HG03342 (cell line): ENCODE data around the gene HEATR5B.
"Not testable (repeated sequence)": the region's sequence is repeated elsewhere in the genome, so short reads cannot be mapped to it uniquely, and the experiment has no call there.

Experiments used
- ATAC-seq: cut with Tn5 transposase; IDR thresholded peaks from one replicate; pipeline ENCODE4 v1.9.1; 2021; ENCODE audit warnings: mild to moderate bottlenecking, moderate library complexity; ENCODE audit not compliant: unreplicated experiment

The HEATR5B gene

DNA sequence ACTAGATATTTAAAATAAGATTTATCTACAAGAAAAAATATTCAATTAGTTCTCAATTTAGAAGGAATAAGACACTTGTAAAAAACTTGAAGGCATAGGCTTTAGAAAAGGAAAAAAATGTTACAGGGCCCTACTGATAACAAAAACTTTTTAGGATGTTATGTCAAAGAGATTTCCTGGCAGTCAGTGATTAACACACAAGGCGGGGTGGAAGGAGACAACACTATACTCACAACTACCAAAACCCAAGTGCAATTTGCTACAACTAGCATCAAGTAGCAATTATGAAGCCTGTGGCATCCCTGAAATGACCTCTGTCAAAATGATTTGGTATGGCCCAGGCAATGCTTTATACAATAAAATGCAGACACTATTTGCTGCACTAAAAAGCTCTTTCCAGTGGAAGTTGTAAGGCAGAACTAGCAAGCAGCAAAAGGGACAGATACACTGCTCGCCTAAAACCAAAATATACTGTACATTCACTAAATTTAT, 133.1 kb downstream of the HEATR5B start:
- no peak for ATAC-seq

DNA sequence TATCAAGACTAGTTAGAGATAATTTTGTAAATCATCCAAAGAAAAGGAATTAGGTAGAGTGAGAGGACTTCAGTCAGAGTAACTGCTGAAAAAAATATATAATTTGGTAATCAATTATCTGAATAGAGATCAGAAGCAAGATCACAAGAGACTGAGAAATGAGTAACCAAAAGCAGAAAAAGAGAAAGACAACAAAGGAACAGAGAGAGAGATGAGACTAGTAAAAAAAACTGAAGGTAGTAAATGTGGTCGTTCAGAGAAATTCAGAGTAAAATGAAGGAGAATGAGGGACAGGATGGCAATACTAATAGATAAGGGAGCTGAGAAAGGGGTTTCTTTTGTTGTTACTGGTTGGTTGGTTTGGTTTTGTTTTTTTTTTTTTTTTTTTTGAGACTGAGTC, 134.3 kb downstream of the HEATR5B start:
- ATAC-seq = no peak

DNA sequence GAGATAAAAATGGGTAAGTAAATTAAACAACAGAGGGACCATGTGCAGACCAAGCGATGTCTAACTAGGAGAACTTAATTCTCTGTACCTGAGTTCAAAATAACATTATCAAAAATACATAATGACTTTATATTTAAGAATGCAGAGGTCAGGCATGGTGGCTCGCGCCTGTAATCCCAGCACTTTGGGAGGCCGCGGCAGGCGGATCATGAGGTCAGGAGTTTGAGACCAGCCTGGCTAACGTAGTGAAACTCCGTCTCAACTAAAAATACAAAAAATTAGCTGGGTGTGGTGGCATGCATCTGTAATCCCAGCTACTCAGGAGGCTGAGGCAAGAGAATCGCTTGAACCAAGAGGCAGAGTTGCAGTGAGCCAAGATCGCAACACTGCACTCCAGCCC, 138.9 kb downstream of the HEATR5B start:
- not testable (repeated sequence) for ATAC-seq

DNA sequence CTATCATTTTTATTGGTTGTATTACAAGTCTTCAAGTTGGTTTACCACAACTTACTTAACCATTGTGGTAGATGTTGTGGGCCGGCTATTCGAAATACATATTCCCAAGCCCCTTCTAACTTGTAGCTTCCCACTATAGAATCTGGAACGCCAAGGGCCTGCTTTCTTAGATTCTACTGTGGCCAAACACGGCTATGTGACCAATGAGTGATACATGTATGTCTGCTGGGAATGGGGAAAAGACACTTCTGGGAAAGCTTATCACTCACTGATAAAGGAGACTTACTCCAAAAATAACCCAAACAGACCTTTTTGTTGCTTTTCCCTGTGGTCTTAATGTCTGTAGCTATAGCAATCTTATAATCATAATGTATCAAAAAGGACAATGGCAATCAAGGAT, 142.3 kb downstream of the HEATR5B start:
- ATAC-seq = no peak

DNA sequence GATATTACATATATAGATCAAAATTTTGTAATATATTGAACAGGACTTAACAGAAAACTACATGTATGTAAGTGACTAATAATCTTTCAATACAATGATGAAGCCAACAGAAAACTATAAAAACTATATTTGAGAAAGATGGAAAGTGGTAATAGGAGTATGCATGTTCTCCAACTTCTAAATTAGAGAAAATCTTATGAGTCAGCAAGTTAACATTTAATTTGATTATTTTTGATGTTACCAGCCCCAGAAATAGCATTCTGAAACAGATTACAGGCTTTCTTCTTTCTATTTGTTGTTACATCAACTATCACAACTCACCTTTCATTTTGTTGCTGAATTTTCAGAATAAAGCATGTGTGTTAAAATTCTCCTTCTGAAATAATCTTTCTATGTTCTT, 147.6 kb downstream of the HEATR5B start:
- ATAC-seq = not testable (repeated sequence)

DNA sequence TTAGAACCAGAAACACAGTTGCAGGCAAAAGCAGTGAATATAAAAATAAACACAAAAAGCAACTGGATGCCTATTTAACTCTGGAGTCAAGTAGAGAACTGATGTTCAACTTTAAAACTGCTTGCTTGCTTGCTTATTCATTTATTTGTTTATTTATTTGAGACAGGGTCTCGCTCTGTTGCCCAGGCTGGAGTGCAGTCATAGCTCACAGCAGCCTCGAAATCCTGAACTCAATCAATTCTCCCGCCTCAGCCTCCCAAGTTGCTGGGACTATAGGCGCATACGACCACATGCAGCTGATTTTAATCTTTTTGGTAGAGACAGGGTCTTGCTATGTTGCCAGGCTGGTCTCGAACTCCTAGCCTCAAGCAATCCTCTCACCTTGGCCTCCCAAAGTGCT, 152.5 kb downstream of the HEATR5B start:
- not testable (repeated sequence) for ATAC-seq
